Keratinocyte (primary cell): ENCODE data around the gene USH1C. TPM values are rescaled to one million over a fixed set of nuclear protein-coding genes. Genes with fewer than 3 reads are reported as not detected.

Experiments used
- DNase-seq: peaks from one replicate; pipeline ENCODE4 v3.0.0-alpha.2; 2011; ENCODE audit warnings: low read depth, missing footprints, low spot score
- FAIRE-seq: peaks from 2 replicates; lab custom pipeline; 2011; peaks lifted over from hg19 to GRCh38; lab: Jason Lieb, UNC
- H2AFZ ChIP-seq: 2 replicates; pipeline ENCODE4 v1.6.0; 2012; ENCODE audit warnings: low read length, control low read depth, inconsistent platforms; ENCODE audit not compliant: control insufficient read depth
- H3K27ac ChIP-seq: 2 replicates; pipeline ENCODE4 v1.5.1; 2011; ENCODE audit warnings: low read length; ENCODE audit not compliant: control insufficient read depth, insufficient read depth
- H3K27me3 ChIP-seq: 3 replicates; pipeline ENCODE4 v1.6.0; 2011; ENCODE audit warnings: low read length; ENCODE audit not compliant: control insufficient read depth, insufficient read depth; ENCODE audit errors: extremely low read depth
- H3K36me3 ChIP-seq, 2 experiments: 2 replicates in 1 of 2; 3 replicates in 1 of 2; pipeline ENCODE4 v1.5.1; 2011; ENCODE audit warnings: low read length in 2 of 2, mild to moderate bottlenecking in 1 of 2; ENCODE audit not compliant: control insufficient read depth in 2 of 2, insufficient read depth in 2 of 2; ENCODE audit errors: extremely low read depth in 1 of 2
- H3K4me1 ChIP-seq: 3 replicates; pipeline ENCODE4 v1.5.1; 2011; ENCODE audit warnings: low read length; ENCODE audit not compliant: control insufficient read depth, insufficient read depth; ENCODE audit errors: extremely low read depth
- H3K4me2 ChIP-seq: 3 replicates; pipeline ENCODE4 v1.6.0; 2011; ENCODE audit warnings: low read depth, low read length; ENCODE audit not compliant: control insufficient read depth, insufficient read depth; ENCODE audit errors: extremely low read depth
- H3K4me3 ChIP-seq, 3 experiments: fragments of 200-600 bp in 1 of 3; sonication (generic) in 1 of 3; 2 replicates in 2 of 3; 3 replicates in 1 of 3; pipeline ENCODE4 v1.5.1; 2011 to 2016; ENCODE audit warnings: low read length in 3 of 3, mild to moderate bottlenecking in 3 of 3, control low read depth in 2 of 3, inconsistent platforms in 1 of 3, low read depth in 1 of 3, mixed read lengths in 1 of 3, mixed run types in 1 of 3, moderate library complexity in 1 of 3; ENCODE audit not compliant: control insufficient read depth in 2 of 3, insufficient read depth in 2 of 3; ENCODE audit errors: extremely low read depth in 1 of 3
- H3K79me2 ChIP-seq: 2 replicates; pipeline ENCODE4 v1.6.0; 2012; ENCODE audit warnings: low read length; ENCODE audit not compliant: control insufficient read depth, insufficient read depth
- H3K9ac ChIP-seq: 3 replicates; pipeline ENCODE4 v1.6.0; 2011; ENCODE audit warnings: low read length; ENCODE audit not compliant: control insufficient read depth, insufficient read depth; ENCODE audit errors: extremely low read depth
- H3K9me1 ChIP-seq: 3 replicates; pipeline ENCODE4 v1.6.0; 2011; ENCODE audit warnings: low read length; ENCODE audit not compliant: control insufficient read depth, insufficient read depth; ENCODE audit errors: extremely low read depth
- H3K9me3 ChIP-seq: 2 replicates; pipeline ENCODE4 v1.5.1; 2012; ENCODE audit warnings: low read depth, low read length; ENCODE audit not compliant: control insufficient read depth
- H4K20me1 ChIP-seq: 3 replicates; pipeline ENCODE4 v1.6.0; 2011; ENCODE audit warnings: low read length; ENCODE audit not compliant: control insufficient read depth, insufficient read depth; ENCODE audit errors: extremely low read depth
- EZH2 ChIP-seq: IDR thresholded peaks from one replicate; pipeline ENCODE4 v1.6.1; 2012; ENCODE audit warnings: inconsistent platforms, mild to moderate bottlenecking, low read length, moderate library complexity
- dilution Hi-C: fragments of 300-500 bp; cut with MboI; formaldehyde crosslinking; loops from one replicate; pipeline ENCODE4 v1.7.0; 2020; ENCODE audit warnings: low sequenced_read_pairs; ENCODE audit not compliant: extremely low pct_ligation_motif_present
- polyA plus RNA-seq, 5 experiments: library from polyadenylated mRNA; depleted of rRNA in 3 of 5; stranded (reverse) in 3 of 5; stranded (forward) in 1 of 5; unstranded in 1 of 5; fragments of >200 nt; gene quantifications; 1 replicate in 1 of 5; 2 replicates in 3 of 5; 3 replicates in 1 of 5; pipeline versions ENCODE4 v1.2.1 to v1.2.3, GENCODE V29; 2011 to 2012; ENCODE audit warnings: missing spikeins in 2 of 5, low read depth in 1 of 5, low replicate concordance in 1 of 5
- TF ChIP-seq, protein P1 (sequence below), 3 experiments: IDR thresholded peaks in 1 of 3; conservative IDR thresholded peaks in 1 of 3; optimal IDR thresholded peaks in 1 of 3; 2 replicates in 2 of 3; 3 replicates in 1 of 3; pipeline versions ENCODE3 to v1.5.1; 2011; ENCODE audit warnings: low read length in 3 of 3, mild to moderate bottlenecking in 3 of 3, moderate library complexity in 2 of 3, control low read depth in 1 of 3, inconsistent platforms in 1 of 3; ENCODE audit not compliant: insufficient read depth in 2 of 3; ENCODE audit errors: extremely low read depth in 1 of 3

USH1C gene
- polyA plus RNA-seq, 1 donor (not counting 4 experiments of a cell fraction or from before 2014, with no cell fraction given), result not detected

DNA sequence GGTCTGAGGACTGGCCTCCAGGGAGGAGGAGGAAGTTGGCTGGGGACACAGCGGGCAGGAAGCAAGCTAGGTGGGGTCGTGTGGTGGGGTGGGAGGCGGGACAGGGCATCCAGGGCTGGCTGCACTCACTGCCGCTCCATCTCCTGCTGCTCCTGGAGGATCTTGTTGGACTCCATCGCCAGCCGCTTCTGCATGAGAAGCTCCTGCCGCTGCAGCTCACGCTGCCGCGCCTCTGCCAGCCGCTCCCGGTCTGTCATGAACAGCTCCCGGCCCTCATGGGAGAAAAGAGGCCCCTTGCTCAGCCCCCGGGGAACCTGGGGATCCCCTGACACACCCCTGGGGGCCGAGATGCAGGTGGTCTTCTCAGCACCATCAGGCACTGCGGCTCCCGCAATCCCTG lies 21.6 kb downstream of the USH1C start:
- no peak for FAIRE-seq
- Histone ChIP-seq H3K4me3 (no peak overlapping the region), H3K9me1 (no peaks in the 10 kb centered on the region), H2AFZ (no peak overlapping the region), H4K20me1 (no peaks in the 10 kb centered on the region), H3K79me2 (no peaks in the 10 kb centered on the region), H3K36me3 (no peaks in the 10 kb centered on the region), H3K9me3 (no peaks in the 10 kb centered on the region), H3K27me3 (no peaks in the 10 kb centered on the region), H3K9ac (no peak overlapping the region), H3K4me2 (no peak overlapping the region), H3K4me1 (no peaks in the 10 kb centered on the region), H3K27ac (no peak overlapping the region)
- dilution Hi-C loops, result no loop called here
- no peak for DNase-seq
- TF ChIP-seq EZH2, result no peak
- TF ChIP-seq, protein P1, sequence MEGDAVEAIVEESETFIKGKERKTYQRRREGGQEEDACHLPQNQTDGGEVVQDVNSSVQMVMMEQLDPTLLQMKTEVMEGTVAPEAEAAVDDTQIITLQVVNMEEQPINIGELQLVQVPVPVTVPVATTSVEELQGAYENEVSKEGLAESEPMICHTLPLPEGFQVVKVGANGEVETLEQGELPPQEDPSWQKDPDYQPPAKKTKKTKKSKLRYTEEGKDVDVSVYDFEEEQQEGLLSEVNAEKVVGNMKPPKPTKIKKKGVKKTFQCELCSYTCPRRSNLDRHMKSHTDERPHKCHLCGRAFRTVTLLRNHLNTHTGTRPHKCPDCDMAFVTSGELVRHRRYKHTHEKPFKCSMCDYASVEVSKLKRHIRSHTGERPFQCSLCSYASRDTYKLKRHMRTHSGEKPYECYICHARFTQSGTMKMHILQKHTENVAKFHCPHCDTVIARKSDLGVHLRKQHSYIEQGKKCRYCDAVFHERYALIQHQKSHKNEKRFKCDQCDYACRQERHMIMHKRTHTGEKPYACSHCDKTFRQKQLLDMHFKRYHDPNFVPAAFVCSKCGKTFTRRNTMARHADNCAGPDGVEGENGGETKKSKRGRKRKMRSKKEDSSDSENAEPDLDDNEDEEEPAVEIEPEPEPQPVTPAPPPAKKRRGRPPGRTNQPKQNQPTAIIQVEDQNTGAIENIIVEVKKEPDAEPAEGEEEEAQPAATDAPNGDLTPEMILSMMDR (optimal IDR thresholded peaks at IDR 0.05 in 1 of 3, IDR thresholded peaks at IDR 0.05 in 1 of 3, conservative IDR thresholded peaks at IDR 0.05 in 1 of 3; ENCODE audit: extremely low read depth in 1 of 3, insufficient read depth in 2 of 3, low read length in 3 of 3), result no peak

DNA sequence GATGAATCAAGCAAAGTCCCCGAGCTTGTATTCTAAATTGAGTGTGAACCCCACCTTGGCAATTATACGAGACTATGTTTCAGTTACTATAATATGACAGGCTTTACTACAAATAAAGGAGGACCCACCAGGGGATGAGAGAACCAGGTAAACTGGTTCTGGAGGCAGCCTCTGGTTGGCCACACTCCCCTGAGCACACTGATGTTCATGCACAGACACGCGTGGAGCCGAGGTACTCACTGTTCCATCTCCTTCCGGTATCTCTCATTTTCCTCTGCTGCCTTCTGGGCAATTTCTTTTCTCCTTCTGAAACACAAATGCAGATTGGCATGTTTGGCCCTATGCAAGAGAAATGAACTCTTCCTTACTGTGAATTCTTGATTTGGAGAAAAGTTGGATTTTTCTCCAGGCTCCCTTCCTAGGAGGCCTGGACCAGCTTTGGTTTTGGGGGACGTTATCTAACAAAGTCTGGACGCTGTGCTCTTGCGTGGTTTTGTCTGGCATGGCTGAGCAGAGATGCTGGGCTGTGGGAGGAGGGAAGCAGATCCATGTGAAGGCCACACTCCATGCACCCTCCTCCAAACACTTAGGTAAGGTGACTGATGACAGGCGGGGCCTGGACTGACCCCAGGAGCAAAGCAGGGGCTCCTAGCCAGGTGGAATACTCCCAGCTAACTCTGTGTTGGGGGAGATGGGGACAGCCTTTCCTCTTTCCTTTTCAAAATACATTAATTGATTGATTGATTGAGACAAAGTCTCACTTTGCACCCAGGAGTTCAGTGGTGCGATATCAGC lies 22.9 kb downstream of the USH1C start:
- Histone ChIP-seq H3K9me3 (no peaks in the 10 kb centered on the region), H3K79me2 (no peaks in the 10 kb centered on the region), H3K27ac (no peak overlapping the region), H3K4me2 (no peak overlapping the region), H3K36me3 (no peaks in the 10 kb centered on the region), H3K27me3 (peaks cover 6% of the 10 kb centered on the region), H3K4me1 (no peaks in the 10 kb centered on the region), H3K9ac (no peak overlapping the region), H3K4me3 (no peak overlapping the region), H3K9me1 (no peaks in the 10 kb centered on the region), H2AFZ (no peak overlapping the region), H4K20me1 (no peaks in the 10 kb centered on the region)
- dilution Hi-C loops, result no loop called here
- FAIRE-seq (no peak), DNase-seq (no peak)
- TF ChIP-seq, protein P1 (optimal IDR thresholded peaks at IDR 0.05 in 1 of 3, IDR thresholded peaks at IDR 0.05 in 1 of 3, conservative IDR thresholded peaks at IDR 0.05 in 1 of 3; ENCODE audit: extremely low read depth in 1 of 3, insufficient read depth in 2 of 3, low read length in 3 of 3), result no peak
- TF ChIP-seq EZH2, result no peak
